Measurements from ENCODE around the gene TRPM8.

The TRPM8 gene

DNA sequence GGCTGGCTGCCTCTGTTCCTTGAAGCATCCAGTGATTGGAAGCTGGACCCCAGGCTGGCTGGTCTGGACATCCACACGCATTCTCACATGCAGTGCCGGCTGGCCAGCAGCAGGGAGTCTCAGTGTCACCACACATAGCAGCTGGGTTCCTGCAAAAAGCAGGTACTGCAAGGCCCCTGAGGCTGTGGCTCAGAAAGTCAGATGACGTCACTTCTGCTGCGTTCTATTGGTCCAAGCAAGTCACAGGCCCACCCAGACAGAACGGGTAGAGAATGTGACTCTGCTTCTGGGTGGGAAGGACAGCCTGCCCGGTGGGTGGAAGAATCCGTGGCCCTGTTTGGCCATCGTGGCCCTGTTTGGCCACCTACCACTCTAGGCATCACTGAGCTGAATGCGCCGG is 82.0 kb downstream of the TRPM8 start:
- no peak for ATAC-seq
- TF ChIP-seq ISL1 (CRISPR knock-in tag; IDR thresholded peaks at IDR 0.05) = no peak
- TF ChIP-seq, protein P1, sequence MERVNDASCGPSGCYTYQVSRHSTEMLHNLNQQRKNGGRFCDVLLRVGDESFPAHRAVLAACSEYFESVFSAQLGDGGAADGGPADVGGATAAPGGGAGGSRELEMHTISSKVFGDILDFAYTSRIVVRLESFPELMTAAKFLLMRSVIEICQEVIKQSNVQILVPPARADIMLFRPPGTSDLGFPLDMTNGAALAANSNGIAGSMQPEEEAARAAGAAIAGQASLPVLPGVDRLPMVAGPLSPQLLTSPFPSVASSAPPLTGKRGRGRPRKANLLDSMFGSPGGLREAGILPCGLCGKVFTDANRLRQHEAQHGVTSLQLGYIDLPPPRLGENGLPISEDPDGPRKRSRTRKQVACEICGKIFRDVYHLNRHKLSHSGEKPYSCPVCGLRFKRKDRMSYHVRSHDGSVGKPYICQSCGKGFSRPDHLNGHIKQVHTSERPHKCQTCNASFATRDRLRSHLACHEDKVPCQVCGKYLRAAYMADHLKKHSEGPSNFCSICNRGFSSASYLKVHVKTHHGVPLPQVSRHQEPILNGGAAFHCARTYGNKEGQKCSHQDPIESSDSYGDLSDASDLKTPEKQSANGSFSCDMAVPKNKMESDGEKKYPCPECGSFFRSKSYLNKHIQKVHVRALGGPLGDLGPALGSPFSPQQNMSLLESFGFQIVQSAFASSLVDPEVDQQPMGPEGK (CRISPR knock-in tag; IDR thresholded peaks at IDR 0.05; ENCODE audit: borderline replicate concordance) = no peak
- TF ChIP-seq ZNF8 (CRISPR knock-in tag; IDR thresholded peaks at IDR 0.05) = no peak
- no peak for TF ChIP-seq ZC3H10 (CRISPR knock-in tag; IDR thresholded peaks at IDR 0.05)
- no peak for TF ChIP-seq GLIS3 (CRISPR knock-in tag; IDR thresholded peaks at IDR 0.05)
- TF ChIP-seq, protein P2, sequence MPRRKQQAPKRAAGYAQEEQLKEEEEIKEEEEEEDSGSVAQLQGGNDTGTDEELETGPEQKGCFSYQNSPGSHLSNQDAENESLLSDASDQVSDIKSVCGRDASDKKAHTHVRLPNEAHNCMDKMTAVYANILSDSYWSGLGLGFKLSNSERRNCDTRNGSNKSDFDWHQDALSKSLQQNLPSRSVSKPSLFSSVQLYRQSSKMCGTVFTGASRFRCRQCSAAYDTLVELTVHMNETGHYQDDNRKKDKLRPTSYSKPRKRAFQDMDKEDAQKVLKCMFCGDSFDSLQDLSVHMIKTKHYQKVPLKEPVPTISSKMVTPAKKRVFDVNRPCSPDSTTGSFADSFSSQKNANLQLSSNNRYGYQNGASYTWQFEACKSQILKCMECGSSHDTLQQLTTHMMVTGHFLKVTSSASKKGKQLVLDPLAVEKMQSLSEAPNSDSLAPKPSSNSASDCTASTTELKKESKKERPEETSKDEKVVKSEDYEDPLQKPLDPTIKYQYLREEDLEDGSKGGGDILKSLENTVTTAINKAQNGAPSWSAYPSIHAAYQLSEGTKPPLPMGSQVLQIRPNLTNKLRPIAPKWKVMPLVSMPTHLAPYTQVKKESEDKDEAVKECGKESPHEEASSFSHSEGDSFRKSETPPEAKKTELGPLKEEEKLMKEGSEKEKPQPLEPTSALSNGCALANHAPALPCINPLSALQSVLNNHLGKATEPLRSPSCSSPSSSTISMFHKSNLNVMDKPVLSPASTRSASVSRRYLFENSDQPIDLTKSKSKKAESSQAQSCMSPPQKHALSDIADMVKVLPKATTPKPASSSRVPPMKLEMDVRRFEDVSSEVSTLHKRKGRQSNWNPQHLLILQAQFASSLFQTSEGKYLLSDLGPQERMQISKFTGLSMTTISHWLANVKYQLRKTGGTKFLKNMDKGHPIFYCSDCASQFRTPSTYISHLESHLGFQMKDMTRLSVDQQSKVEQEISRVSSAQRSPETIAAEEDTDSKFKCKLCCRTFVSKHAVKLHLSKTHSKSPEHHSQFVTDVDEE (CRISPR knock-in tag; IDR thresholded peaks at IDR 0.05) = no peak
- TF ChIP-seq, protein P3, sequence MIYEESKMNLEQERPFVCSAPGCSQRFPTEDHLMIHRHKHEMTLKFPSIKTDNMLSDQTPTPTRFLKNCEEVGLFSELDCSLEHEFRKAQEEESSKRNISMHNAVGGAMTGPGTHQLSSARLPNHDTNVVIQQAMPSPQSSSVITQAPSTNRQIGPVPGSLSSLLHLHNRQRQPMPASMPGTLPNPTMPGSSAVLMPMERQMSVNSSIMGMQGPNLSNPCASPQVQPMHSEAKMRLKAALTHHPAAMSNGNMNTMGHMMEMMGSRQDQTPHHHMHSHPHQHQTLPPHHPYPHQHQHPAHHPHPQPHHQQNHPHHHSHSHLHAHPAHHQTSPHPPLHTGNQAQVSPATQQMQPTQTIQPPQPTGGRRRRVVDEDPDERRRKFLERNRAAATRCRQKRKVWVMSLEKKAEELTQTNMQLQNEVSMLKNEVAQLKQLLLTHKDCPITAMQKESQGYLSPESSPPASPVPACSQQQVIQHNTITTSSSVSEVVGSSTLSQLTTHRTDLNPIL (CRISPR knock-in tag; IDR thresholded peaks at IDR 0.05; ENCODE audit: low read depth) = no peak
- TF ChIP-seq TOX (CRISPR knock-in tag; IDR thresholded peaks at IDR 0.05; ENCODE audit: borderline replicate concordance) = no peak
- no peak for TF ChIP-seq ZNF70 (CRISPR knock-in tag; IDR thresholded peaks at IDR 0.05)
- no peak for TF ChIP-seq CSDC2 (CRISPR knock-in tag; IDR thresholded peaks at IDR 0.05)
- TF ChIP-seq OSR1 (CRISPR knock-in tag; IDR thresholded peaks at IDR 0.05) = no peak
- no peak for TF ChIP-seq ZFP3 (CRISPR knock-in tag; IDR thresholded peaks at IDR 0.05)

DNA sequence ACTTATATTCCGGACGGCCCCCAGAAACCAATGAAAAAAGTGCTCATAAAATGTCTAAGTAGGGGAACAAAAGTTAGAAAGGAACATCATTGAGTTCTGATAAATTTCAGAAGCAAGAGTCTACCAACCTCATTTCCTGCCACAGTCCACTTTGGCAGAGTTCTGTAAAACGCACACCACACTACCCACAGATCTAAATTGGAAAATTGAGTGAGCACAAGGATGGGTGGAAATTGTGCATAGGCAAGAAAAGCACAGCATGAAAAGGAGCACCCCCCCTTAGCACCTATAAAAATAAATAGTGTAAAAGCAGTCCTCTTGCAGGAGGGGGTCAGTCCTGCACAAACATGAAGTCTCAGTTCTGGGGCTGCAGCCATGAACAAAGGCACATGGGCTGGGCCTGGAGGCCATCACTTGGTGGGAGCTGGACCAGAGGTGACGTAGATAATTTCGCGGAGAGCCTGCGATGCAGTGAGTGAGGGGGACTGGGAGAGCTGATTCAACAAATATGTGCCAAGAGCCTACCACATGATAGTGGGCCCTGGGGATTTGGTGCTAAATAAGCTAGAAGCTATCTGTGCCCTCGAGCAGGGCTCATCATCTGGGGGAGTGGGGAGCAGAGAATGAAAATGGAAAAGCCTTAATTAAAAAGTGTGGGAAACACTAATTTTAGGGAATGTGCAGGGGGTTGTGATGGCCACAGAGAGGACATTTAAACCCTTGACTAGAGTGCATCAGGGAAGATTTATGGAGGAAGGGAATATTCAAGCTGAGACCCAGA is 84.4 kb downstream of the TRPM8 start:
- ATAC-seq = no peak
- TF ChIP-seq ESRRG (CRISPR knock-in tag; IDR thresholded peaks at IDR 0.05) (no peak), TCF4 (CRISPR knock-in tag; IDR thresholded peaks at IDR 0.05; ENCODE audit: borderline replicate concordance) (no peak), ZNF70 (CRISPR knock-in tag; IDR thresholded peaks at IDR 0.05) (no peak), ARNTL (CRISPR knock-in tag; IDR thresholded peaks at IDR 0.05; ENCODE audit: borderline replicate concordance, low read depth) (no peak), RARB (CRISPR knock-in tag; IDR thresholded peaks at IDR 0.05) (no peak), ISL1 (CRISPR knock-in tag; IDR thresholded peaks at IDR 0.05) (no peak), ZFP3 (CRISPR knock-in tag; IDR thresholded peaks at IDR 0.05) (no peak), SNAI2 (CRISPR knock-in tag; IDR thresholded peaks at IDR 0.05) (no peak), ZNF565 (CRISPR knock-in tag; conservative IDR thresholded peaks at IDR 0.05; ENCODE audit: low read depth) (no peak), OSR1 (CRISPR knock-in tag; IDR thresholded peaks at IDR 0.05) (no peak), PPARA (CRISPR knock-in tag; IDR thresholded peaks at IDR 0.05; ENCODE audit: borderline replicate concordance) (no peak)
- TF ChIP-seq, protein P3 (CRISPR knock-in tag; IDR thresholded peaks at IDR 0.05; ENCODE audit: low read depth) = no peak

DNA sequence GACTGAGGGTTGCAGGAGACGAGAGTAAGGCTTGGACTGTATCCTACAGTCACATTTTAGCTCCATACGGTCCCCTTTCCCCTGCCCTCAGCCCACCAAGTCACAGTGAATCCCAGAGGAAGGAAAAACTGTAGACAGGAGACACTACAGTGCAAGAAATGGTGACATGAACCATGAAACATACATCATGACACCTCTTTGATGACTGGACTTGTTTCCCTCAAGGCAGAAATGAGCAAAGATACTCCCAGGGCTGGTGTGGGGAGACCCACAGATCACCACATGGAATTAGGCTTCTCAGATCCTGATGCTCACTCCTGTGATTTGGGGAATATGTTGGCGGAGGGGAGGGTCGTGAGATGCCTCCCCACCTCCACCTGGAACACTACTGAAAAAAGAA is 85.1 kb downstream of the TRPM8 start:
- TF ChIP-seq GLIS3 (CRISPR knock-in tag; IDR thresholded peaks at IDR 0.05) = no peak
- no peak for TF ChIP-seq RARB (CRISPR knock-in tag; IDR thresholded peaks at IDR 0.05)
- no peak for TF ChIP-seq BACH2 (CRISPR knock-in tag; IDR thresholded peaks at IDR 0.05; ENCODE audit: borderline replicate concordance)
- TF ChIP-seq, protein P4, sequence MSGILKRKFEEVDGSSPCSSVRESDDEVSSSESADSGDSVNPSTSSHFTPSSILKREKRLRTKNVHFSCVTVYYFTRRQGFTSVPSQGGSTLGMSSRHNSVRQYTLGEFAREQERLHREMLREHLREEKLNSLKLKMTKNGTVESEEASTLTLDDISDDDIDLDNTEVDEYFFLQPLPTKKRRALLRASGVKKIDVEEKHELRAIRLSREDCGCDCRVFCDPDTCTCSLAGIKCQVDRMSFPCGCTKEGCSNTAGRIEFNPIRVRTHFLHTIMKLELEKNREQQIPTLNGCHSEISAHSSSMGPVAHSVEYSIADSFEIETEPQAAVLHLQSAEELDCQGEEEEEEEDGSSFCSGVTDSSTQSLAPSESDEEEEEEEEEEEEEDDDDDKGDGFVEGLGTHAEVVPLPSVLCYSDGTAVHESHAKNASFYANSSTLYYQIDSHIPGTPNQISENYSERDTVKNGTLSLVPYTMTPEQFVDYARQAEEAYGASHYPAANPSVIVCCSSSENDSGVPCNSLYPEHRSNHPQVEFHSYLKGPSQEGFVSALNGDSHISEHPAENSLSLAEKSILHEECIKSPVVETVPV (CRISPR knock-in tag; IDR thresholded peaks at IDR 0.05) = no peak
- TF ChIP-seq ARNTL (CRISPR knock-in tag; IDR thresholded peaks at IDR 0.05; ENCODE audit: borderline replicate concordance, low read depth) = no peak
- TF ChIP-seq, protein P5, sequence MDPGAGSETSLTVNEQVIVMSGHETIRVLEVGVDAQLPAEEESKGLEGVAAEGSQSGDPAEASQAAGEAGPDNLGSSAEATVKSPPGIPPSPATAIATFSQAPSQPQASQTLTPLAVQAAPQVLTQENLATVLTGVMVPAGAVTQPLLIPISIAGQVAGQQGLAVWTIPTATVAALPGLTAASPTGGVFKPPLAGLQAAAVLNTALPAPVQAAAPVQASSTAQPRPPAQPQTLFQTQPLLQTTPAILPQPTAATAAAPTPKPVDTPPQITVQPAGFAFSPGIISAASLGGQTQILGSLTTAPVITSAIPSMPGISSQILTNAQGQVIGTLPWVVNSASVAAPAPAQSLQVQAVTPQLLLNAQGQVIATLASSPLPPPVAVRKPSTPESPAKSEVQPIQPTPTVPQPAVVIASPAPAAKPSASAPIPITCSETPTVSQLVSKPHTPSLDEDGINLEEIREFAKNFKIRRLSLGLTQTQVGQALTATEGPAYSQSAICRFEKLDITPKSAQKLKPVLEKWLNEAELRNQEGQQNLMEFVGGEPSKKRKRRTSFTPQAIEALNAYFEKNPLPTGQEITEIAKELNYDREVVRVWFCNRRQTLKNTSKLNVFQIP (CRISPR knock-in tag; IDR thresholded peaks at IDR 0.05; ENCODE audit: borderline replicate concordance, low read depth) = no peak
- no peak for TF ChIP-seq ZNF565 (CRISPR knock-in tag; conservative IDR thresholded peaks at IDR 0.05; ENCODE audit: low read depth)
- no peak for TF ChIP-seq TCF4 (CRISPR knock-in tag; IDR thresholded peaks at IDR 0.05; ENCODE audit: borderline replicate concordance)
- TF ChIP-seq ZC3H10 (CRISPR knock-in tag; IDR thresholded peaks at IDR 0.05) = no peak
- ATAC-seq = no peak
